HepG2 (cell line): Measurements from ENCODE around the gene TBC1D22A. TPM values are rescaled to one million over a fixed set of nuclear protein-coding genes. Genes with fewer than 3 reads are reported as not detected.

Experiments used
- ADNP ChIP-seq: sonication (generic); formaldehyde crosslinking; IDR thresholded peaks from 2 replicates; pipeline ENCODE4 v1.4.0; 2020; ENCODE audit warnings: missing genetic modification reagents
- AFF4 ChIP-seq: sonication (generic); formaldehyde crosslinking; IDR thresholded peaks from 2 replicates; pipeline ENCODE4 v1.4.0; 2020; ENCODE audit warnings: missing genetic modification reagents
- ARNT ChIP-seq: fragments of 450-650 bp; IDR thresholded peaks from 2 replicates; pipeline ENCODE4 v1.6.1; 2017
- ARNT2 ChIP-seq: sonication (generic); formaldehyde crosslinking; IDR thresholded peaks from 2 replicates; pipeline ENCODE4 v1.8.0; 2022; ENCODE audit warnings: mild to moderate bottlenecking, low read depth, missing genetic modification reagents, moderate library complexity
- E2F2 ChIP-seq: sonication (generic); formaldehyde crosslinking; IDR thresholded peaks from 2 replicates; pipeline ENCODE4 v1.4.0; 2020; ENCODE audit warnings: missing genetic modification reagents, borderline replicate concordance
- FOXJ3 ChIP-seq: sonication (generic); formaldehyde crosslinking; IDR thresholded peaks from 2 replicates; pipeline ENCODE4 v1.4.0; 2020; ENCODE audit warnings: missing genetic modification reagents, mild to moderate bottlenecking, borderline replicate concordance
- HNRNPH1 ChIP-seq: fragments of 200-400 bp; formaldehyde crosslinking; optimal IDR thresholded peaks from 2 replicates; pipeline ENCODE3; 2017; ENCODE audit warnings: mild to moderate bottlenecking, low read depth, low read length
- KDM4B ChIP-seq: sonication (generic); formaldehyde crosslinking; IDR thresholded peaks from 2 replicates; pipeline ENCODE4 v1.4.0; 2020; ENCODE audit warnings: missing genetic modification reagents
- KLF9 ChIP-seq: IDR thresholded peaks from 2 replicates; pipeline ENCODE4 v1.6.1; 2016; ENCODE audit warnings: low read depth
- MED1 ChIP-seq: sonication (generic); formaldehyde crosslinking; IDR thresholded peaks from 2 replicates; pipeline ENCODE4 v1.4.0; 2020; ENCODE audit warnings: missing genetic modification reagents
- NCOA2 ChIP-seq: sonication (generic); formaldehyde crosslinking; IDR thresholded peaks from 2 replicates; pipeline ENCODE4 v1.8.0; 2022; ENCODE audit warnings: inconsistent platforms
- NFYB ChIP-seq: sonication (generic); formaldehyde crosslinking; IDR thresholded peaks from 2 replicates; pipeline ENCODE4 v1.4.0; 2020; ENCODE audit warnings: missing genetic modification reagents
- POLR2AphosphoS2 ChIP-seq: IDR thresholded peaks from 2 replicates; pipeline ENCODE4 v1.6.1; 2011; ENCODE audit warnings: low read depth, low read length, improper control_type of control experiment
- RXRA ChIP-seq: sonication (generic); formaldehyde crosslinking; IDR thresholded peaks from 2 replicates; pipeline ENCODE4 v1.5.1; 2020; ENCODE audit warnings: missing genetic modification reagents
- ZBTB25 ChIP-seq: IDR thresholded peaks from 2 replicates; pipeline ENCODE4 v1.6.1; 2018; ENCODE audit warnings: missing genetic modification reagents
- ZFP1 ChIP-seq: IDR thresholded peaks from 2 replicates; pipeline ENCODE4 v1.6.1; 2016
- ZNF501 ChIP-seq: sonication (generic); formaldehyde crosslinking; IDR thresholded peaks from 2 replicates; pipeline ENCODE4 v1.5.1; 2020; ENCODE audit warnings: mild to moderate bottlenecking, moderate library complexity, missing genetic modification reagents
- ZNF567 ChIP-seq: sonication (generic); formaldehyde crosslinking; IDR thresholded peaks from 2 replicates; pipeline ENCODE4 v1.8.1; 2023; ENCODE audit warnings: mild to moderate bottlenecking, missing genetic modification reagents, borderline replicate concordance
- ZNF609 ChIP-seq: sonication (generic); formaldehyde crosslinking; IDR thresholded peaks from 2 replicates; pipeline ENCODE4 v1.4.0; 2020; ENCODE audit warnings: mild to moderate bottlenecking, missing genetic modification reagents, borderline replicate concordance
- polyA plus RNA-seq, 8 experiments: library from polyadenylated mRNA; depleted of rRNA in 3 of 8; stranded (reverse) in 7 of 8; unstranded in 1 of 8; fragments of >200 nt; fragmentation: Illumina TruSeq in 4 of 8; extraction: Trizol in 4 of 8; gene quantifications; 2 replicates each; pipeline versions ENCODE4 v1.2.1 to v1.2.3, GENCODE V29; 2011 to 2016; ENCODE audit warnings: low read depth in 4 of 8, missing spikeins in 1 of 8, mixed read lengths in 1 of 8; ENCODE audit not compliant: insufficient read depth in 1 of 8
- total RNA-seq, 5 experiments: library from RNA; depleted of rRNA; stranded (reverse); fragments of >200 nt; fragmentation: Illumina TruSeq; extraction: Trizol; gene quantifications; 2 replicates each; pipeline ENCODE4 v1.2.3, GENCODE V29; 2016; ENCODE audit warnings: low read depth in 1 of 5

TBC1D22A gene
- total and polyA plus RNA-seq, 2 of the 13 experiments (the other 11 are each of a cell fraction or from before 2014, with no cell fraction given) = 17.3 to 18.0 TPM

GRCh38 chr22:46798366-46799350, 36.2 kb downstream of the TBC1D22A start (continued):
- 0 out of 2 replicates have a peak, but pooled peaks have one; percentile 67 for TF ChIP-seq AFF4 (CRISPR knock-in tag)
- TF ChIP-seq ADNP (CRISPR knock-in tag) = no peak
- TF ChIP-seq POLR2AphosphoS2 = no peak
- peak; percentile 81 for TF ChIP-seq MED1 (CRISPR knock-in tag)
- peak; percentile 82 for TF ChIP-seq ZBTB25 (CRISPR knock-in tag)
- TF ChIP-seq ZFP1 = 0 out of 2 replicates have a peak, but pooled peaks have one; percentile 82
- peak; percentile 34; the same call in 1 of the 2 replicates for TF ChIP-seq NFYB
- TF ChIP-seq E2F2 = 0 out of 2 replicates have a peak, but pooled peaks have one; percentile 55
- TF ChIP-seq KDM4B (CRISPR knock-in tag) = peak; percentile 63; the same call in 1 of the 2 replicates
- peak; percentile 64 for TF ChIP-seq NCOA2 (CRISPR knock-in tag)
- TF ChIP-seq KLF9 = no peak
- peak; percentile 40 for TF ChIP-seq FOXJ3 (CRISPR knock-in tag)
- no peak for TF ChIP-seq HNRNPH1
- no peak for TF ChIP-seq ARNT
- TF ChIP-seq ARNT2 (CRISPR knock-in tag) = no peak
- peak; percentile 85 for TF ChIP-seq ZNF501 (CRISPR knock-in tag)
- peak; percentile 87 for TF ChIP-seq RXRA (CRISPR knock-in tag)
- peak; percentile 64; the same call in 1 of the 2 replicates for TF ChIP-seq ZNF609 (CRISPR knock-in tag)
- no peak; the same call in 1 of the 2 replicates for TF ChIP-seq ZNF567 (CRISPR knock-in tag)
